Endodermal cell (in vitro differentiated cells): Measurements from ENCODE around the gene HIBADH. TPM values are rescaled to one million over a fixed set of nuclear protein-coding genes. Genes with fewer than 3 reads are reported as not detected.

Experiments used
- DNase-seq: peaks from one replicate; pipeline ENCODE4 v3.0.0-alpha.2; 2017
- H3K27ac ChIP-seq: 2 replicates; pipeline ENCODE4 v1.5.1; 2013; ENCODE audit warnings: mild to moderate bottlenecking, low read depth, low read length, moderate library complexity
- H3K27me3 ChIP-seq: 2 replicates; pipeline ENCODE4 v1.6.1; 2013; ENCODE audit warnings: mild to moderate bottlenecking, low read length, moderate library complexity; ENCODE audit not compliant: insufficient read depth, control insufficient read depth, poor library complexity, severe bottlenecking
- H3K36me3 ChIP-seq: 2 replicates; pipeline ENCODE4 v1.7.0; 2013; ENCODE audit warnings: mild to moderate bottlenecking, low read length, moderate library complexity; ENCODE audit not compliant: control insufficient read depth, insufficient read depth
- H3K4me1 ChIP-seq: one replicate; pipeline ENCODE4 v1.7.0; 2013; ENCODE audit warnings: low read length; ENCODE audit not compliant: control insufficient read depth, insufficient read depth
- H3K4me3 ChIP-seq: 2 replicates; pipeline ENCODE4 v1.5.1; 2013; ENCODE audit warnings: mild to moderate bottlenecking, low read length, moderate library complexity
- H3K9ac ChIP-seq: 2 replicates; pipeline ENCODE4 v1.6.1; 2013; ENCODE audit warnings: mild to moderate bottlenecking, low read length, moderate library complexity; ENCODE audit not compliant: poor library complexity, severe bottlenecking; ENCODE audit errors: extremely low read depth
- H3K9me3 ChIP-seq: 2 replicates; pipeline ENCODE4 v1.6.1; 2013; ENCODE audit warnings: mild to moderate bottlenecking, low read length, moderate library complexity; ENCODE audit not compliant: control insufficient read depth
- H3K27ac Mint-ChIP-seq: 2 replicates; pipeline ENCODE4 v1.8.0; 2020; ENCODE audit warnings: mixed read lengths
- H3K27me3 Mint-ChIP-seq: 2 replicates; pipeline ENCODE4 v1.8.0; 2021; ENCODE audit warnings: mild to moderate bottlenecking, mixed read lengths; ENCODE audit not compliant: insufficient read depth
- H3K36me3 Mint-ChIP-seq: 2 replicates; pipeline ENCODE4 v1.8.0; 2020; ENCODE audit warnings: low read depth, mixed read lengths
- H3K4me1 Mint-ChIP-seq: 2 replicates; pipeline ENCODE4 v1.8.0; 2020; ENCODE audit warnings: mixed read lengths
- H3K4me3 Mint-ChIP-seq: 2 replicates; pipeline ENCODE4 v1.8.0; 2020; ENCODE audit warnings: mild to moderate bottlenecking, moderate library complexity, mixed read lengths
- H3K9me3 Mint-ChIP-seq: 2 replicates; pipeline ENCODE4 v1.8.0; 2020; ENCODE audit warnings: mild to moderate bottlenecking, mixed read lengths
- WGBS, 2 experiments: methylation state at CpG; one replicate each; pipeline versions ENCODE4 v1.1.5 to v1.1.7; 2013; ENCODE audit warnings: missing lambda C conversion rate in 2 of 2, mixed read lengths in 1 of 2; ENCODE audit not compliant: insufficient coverage in 1 of 2, insufficient read length in 1 of 2; 5-methylcytosine and 5-hydroxymethylcytosine counted together
- total RNA-seq, 2 donors: library from RNA; stranded (reverse); fragmentation: NEBNext Ultra II Directional in 1 of 2; extraction: Animal tissue kit (Norgen Biotek cat#: 25700) in 1 of 2; gene quantifications; 2 replicates in 1 of 2; 3 replicates in 1 of 2; pipeline ENCODE4 v1.2.1, GENCODE V29; 2021
- TF ChIP-seq, protein P1 (sequence below): fragments of 200-600 bp; sonication (generic); conservative IDR thresholded peaks from 2 replicates; pipeline ENCODE4 v1.5.0; 2021; ENCODE audit warnings: antibody characterized with exemption, mild to moderate bottlenecking

HIBADH gene
- total RNA-seq, 2 donors from 2014 or later: 48.3 to 78.1 TPM

DNA sequence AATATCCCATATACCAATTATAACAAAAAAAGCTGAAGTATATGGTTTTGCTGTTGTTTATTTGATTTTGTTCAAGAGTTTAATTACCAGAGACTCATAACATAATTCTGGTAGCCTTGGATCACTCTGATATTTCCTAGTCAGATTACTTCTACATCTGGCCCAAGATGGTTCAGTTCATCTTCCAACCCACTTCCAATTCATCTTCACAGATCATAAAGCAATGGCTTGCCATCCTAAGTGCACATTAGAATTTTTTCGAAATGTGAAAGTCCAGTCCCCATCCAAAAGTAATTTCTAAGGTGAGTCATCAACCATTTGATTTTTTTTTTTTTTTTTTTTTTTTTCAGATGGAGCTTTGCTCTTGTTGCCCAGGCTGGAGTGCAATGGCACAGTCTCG is 8.0 kb upstream of the HIBADH start:
- Histone ChIP-seq H3K9ac (no peak overlapping the region), H3K36me3 (no peaks in the 10 kb centered on the region), H3K4me1 (no peaks in the 10 kb centered on the region), H3K9me3 (no peaks in the 10 kb centered on the region), H3K27me3 (no peaks in the 10 kb centered on the region), H3K4me3 (no peak overlapping the region), H3K27ac (no peak overlapping the region)
- Mint-ChIP-seq H3K27ac (no peak overlapping the region), H3K9me3 (peaks cover 2% of the 10 kb centered on the region), H3K4me3 (no peak overlapping the region), H3K27me3 (no peaks in the 10 kb centered on the region), H3K4me1 (peaks cover 2% of the 10 kb centered on the region), H3K36me3 (no peaks in the 10 kb centered on the region)
- WGBS, 2 experiments: 56% methylated on average over 2 of the region's 2 CpGs; no CpG with 5 or more reads in 1 of the 2 experiments
- no peak for DNase-seq
- TF ChIP-seq, protein P1, sequence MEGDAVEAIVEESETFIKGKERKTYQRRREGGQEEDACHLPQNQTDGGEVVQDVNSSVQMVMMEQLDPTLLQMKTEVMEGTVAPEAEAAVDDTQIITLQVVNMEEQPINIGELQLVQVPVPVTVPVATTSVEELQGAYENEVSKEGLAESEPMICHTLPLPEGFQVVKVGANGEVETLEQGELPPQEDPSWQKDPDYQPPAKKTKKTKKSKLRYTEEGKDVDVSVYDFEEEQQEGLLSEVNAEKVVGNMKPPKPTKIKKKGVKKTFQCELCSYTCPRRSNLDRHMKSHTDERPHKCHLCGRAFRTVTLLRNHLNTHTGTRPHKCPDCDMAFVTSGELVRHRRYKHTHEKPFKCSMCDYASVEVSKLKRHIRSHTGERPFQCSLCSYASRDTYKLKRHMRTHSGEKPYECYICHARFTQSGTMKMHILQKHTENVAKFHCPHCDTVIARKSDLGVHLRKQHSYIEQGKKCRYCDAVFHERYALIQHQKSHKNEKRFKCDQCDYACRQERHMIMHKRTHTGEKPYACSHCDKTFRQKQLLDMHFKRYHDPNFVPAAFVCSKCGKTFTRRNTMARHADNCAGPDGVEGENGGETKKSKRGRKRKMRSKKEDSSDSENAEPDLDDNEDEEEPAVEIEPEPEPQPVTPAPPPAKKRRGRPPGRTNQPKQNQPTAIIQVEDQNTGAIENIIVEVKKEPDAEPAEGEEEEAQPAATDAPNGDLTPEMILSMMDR: no peak

DNA sequence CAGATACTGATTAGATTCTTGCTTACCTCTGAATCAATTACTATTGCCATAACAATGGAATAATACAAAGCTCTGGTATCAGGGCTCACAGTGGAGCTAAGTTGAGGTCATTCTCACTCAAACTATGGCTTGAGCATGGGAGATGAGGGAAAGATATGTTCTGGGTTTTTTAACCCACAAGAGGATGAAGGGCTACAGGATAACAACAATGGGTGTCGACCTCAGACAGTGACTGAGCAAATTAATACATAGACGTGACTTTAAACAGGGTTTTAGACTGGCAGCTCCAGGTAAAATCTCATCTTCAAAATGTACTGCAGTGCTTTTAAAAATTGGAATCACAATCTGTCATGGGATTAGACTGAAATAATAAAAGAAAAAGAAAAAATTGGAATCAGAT is 7.5 kb upstream of the HIBADH start:
- H3K4me3 Mint-ChIP-seq: no peak overlapping the region
- no peak for DNase-seq
- H3K9ac ChIP-seq: no peak overlapping the region
- no peaks in the 10 kb centered on the region for H3K9me3 ChIP-seq
- peaks cover 2% of the 10 kb centered on the region for H3K4me1 Mint-ChIP-seq
- WGBS, 2 experiments: 90 to 91% methylated on average over 2 of the region's 2 CpGs
- no peak overlapping the region for H3K4me3 ChIP-seq
- no peak overlapping the region for H3K27ac Mint-ChIP-seq
- no peaks in the 10 kb centered on the region for H3K27me3 ChIP-seq
- H3K36me3 Mint-ChIP-seq: no peaks in the 10 kb centered on the region
- peaks cover 2% of the 10 kb centered on the region for H3K9me3 Mint-ChIP-seq
- no peak overlapping the region for H3K27ac ChIP-seq
- no peaks in the 10 kb centered on the region for H3K4me1 ChIP-seq
- TF ChIP-seq, protein P1: no peak
- H3K27me3 Mint-ChIP-seq: no peaks in the 10 kb centered on the region
- no peaks in the 10 kb centered on the region for H3K36me3 ChIP-seq

DNA sequence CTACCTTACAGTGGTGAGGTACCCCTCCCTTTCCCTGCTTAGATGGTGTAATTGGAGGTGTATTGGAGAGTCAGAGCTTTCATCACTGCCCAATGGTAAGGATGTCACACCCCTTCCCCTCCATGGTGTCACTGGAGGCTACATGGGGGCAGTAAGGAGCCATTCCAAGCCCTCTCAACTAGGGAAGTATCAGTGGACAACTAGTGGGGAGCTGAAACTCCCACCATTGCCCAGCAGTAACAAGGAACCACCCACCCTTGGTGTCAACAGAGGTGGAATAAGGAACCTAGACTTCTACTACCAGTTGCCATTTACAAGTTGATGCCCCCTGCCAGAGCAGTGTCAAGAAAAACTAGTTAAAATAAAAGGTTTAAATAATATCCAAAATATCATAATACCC is 2.8 kb upstream of the HIBADH start:
- Histone ChIP-seq H3K36me3 (no peaks in the 10 kb centered on the region), H3K9me3 (no peaks in the 10 kb centered on the region), H3K27ac (no peak overlapping the region), H3K9ac (no peak overlapping the region), H3K27me3 (no peaks in the 10 kb centered on the region), H3K4me3 (no peak overlapping the region), H3K4me1 (no peaks in the 10 kb centered on the region)
- Mint-ChIP-seq H3K36me3 (peaks cover 4% of the 10 kb centered on the region), H3K9me3 (peaks cover 2% of the 10 kb centered on the region), H3K27ac (no peak overlapping the region), H3K4me1 (peaks cover 11% of the 10 kb centered on the region), H3K27me3 (no peaks in the 10 kb centered on the region), H3K4me3 (no peak overlapping the region)
- TF ChIP-seq, protein P1: no peak
- DNase-seq: no peak
